GM12801 (cell line): ENCODE results near the gene MAP3K4.

Experiments used
- TF ChIP-seq, protein P1 (sequence below): IDR thresholded peaks from one replicate; pipeline ENCODE4 v1.5.1; 2011; ENCODE audit warnings: control low read depth; ENCODE audit not compliant: insufficient read length; ENCODE audit errors: extremely low read depth

MAP3K4 gene

DNA sequence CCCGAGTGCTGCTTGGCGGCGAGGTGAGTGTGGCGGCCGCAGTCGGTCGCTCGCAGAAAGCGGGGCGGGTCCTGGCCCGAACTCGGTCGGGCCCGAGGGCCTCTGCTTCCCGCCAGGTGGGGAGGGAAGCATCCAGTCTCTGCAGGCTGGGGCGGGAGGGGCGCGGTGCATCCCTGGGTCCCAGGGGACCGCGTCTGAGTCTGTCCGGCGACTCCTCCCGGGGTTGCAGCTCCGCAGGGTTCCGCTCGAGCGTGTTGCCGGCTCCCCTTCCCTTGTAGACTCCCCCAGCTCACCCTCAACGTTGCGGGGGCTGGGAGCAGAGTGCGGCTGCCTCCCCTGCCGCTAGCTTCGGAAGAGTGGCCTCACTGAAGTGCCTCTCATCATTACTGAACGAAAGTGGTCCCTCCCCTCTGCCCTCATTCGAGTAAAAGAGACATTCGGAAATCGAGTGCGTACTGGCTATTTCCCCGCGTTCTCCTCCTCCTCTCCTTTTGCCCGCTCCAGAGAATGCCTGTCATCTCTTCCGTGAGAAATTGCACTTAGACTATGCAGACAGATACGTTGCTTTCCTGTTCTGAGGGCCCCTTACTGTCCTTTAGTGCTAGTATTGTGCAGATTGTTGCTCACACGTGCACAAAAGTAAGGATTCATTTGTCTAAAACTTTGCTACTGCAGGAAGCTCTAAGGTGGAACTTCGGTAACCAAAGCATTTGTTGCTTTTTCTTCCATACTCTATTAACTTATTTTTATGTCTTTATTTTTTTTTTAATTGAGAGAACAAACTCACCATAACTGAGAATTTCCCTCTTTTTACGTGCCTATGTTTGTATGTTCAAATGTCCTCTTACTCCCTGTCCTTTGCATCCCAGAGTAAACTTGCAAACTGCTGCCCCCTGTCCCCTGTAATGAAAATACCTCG, 751 bp downstream of the MAP3K4 start:
- TF ChIP-seq, protein P1, sequence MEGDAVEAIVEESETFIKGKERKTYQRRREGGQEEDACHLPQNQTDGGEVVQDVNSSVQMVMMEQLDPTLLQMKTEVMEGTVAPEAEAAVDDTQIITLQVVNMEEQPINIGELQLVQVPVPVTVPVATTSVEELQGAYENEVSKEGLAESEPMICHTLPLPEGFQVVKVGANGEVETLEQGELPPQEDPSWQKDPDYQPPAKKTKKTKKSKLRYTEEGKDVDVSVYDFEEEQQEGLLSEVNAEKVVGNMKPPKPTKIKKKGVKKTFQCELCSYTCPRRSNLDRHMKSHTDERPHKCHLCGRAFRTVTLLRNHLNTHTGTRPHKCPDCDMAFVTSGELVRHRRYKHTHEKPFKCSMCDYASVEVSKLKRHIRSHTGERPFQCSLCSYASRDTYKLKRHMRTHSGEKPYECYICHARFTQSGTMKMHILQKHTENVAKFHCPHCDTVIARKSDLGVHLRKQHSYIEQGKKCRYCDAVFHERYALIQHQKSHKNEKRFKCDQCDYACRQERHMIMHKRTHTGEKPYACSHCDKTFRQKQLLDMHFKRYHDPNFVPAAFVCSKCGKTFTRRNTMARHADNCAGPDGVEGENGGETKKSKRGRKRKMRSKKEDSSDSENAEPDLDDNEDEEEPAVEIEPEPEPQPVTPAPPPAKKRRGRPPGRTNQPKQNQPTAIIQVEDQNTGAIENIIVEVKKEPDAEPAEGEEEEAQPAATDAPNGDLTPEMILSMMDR, result no peak

DNA sequence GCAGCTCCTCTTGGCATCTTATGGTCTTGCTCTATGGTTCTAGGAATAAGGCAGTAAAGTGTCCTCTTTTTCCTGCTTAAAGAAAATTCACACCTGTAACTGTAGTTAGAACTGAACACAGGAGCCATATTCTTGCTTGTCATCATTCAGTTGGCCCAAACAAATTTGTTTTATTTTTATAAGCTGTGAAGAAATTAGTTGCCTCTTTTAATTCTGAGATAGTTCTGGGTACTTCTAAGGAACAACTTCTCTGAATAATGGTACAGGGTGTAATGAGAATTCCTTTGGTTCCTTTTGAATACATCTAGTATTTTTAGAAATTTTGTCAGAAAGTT, 1.4 kb downstream of the MAP3K4 start:
- TF ChIP-seq, protein P1, result no peak

DNA sequence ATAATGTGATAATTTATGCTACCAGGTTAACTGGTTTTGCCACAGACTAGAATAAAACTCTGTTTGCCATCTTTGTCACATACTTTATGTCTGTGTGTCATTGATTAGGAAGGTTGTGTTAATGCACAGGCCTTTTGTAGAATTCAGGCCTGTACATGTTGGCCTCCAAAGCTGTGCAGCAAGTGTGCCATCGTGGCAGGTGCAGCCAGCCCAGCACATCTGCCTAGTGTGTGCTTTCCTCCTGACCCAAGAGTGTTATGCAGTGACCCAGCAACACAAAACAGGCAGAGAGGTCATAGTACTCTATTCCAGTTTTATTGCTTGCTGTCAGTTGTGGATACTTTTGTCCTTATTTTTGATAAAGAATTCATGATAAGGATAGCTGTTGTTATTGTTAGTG, 3.7 kb downstream of the MAP3K4 start:
- TF ChIP-seq, protein P1, result no peak

DNA sequence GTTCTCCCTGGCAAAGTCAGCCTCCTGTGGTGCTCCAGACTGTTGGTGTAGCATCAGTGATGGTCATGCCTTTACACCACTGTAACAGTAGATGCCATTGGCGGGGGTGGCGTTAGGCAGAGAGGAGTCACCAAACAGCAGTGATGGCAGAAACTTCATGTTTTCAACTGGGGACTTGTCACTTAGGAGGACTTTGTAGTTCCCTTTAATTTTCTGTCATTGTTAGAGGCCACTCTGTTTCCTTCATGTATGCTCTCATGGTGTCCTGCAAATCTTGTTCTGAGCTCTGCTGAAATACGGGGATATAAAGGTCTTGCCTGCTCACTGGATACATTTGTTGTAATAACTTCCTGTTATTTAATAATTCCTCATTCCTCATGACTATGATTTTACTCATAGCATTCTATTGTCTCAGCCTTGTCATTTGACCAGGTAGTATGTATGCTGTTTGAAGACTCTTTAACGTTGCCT, 4.6 kb downstream of the MAP3K4 start:
- TF ChIP-seq, protein P1, result no peak

DNA sequence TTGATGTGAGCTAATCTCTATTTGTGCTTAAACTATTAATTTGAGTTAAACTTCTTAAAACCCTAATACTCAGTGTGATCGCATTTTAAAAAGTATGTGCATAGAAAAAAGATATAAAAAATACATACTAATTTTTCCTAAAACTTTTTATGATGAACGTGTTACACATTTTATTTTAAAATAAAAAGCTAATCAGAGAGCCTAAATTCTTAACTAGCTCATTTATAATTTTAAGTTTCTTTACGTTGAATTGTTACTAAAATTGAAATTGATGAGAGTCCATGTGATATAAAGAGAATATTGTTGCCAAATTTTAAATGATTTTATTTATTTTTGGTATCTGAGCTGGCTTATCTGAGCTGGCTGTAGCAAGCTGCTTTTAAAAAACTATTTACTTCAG, 6.6 kb downstream of the MAP3K4 start:
- TF ChIP-seq, protein P1, result no peak

DNA sequence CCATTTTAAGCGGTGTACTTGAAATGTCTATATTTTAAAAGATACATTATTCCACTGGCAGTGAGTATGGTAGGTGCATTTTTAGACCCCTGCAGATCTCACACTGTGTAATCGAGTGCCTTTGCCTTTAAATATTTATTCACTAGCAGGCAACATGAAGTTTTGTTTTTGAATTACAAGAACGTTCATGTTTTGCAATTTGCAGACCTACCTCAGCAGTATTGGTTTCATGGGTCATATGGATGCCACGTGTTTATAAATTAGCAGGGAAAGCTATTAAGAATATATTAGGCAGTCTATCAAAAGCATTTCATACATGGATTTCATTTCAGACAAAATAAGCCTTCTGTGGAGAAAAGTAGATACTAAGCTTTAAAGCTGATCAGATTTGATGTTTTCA, 7.2 kb downstream of the MAP3K4 start:
- TF ChIP-seq, protein P1, result no peak

DNA sequence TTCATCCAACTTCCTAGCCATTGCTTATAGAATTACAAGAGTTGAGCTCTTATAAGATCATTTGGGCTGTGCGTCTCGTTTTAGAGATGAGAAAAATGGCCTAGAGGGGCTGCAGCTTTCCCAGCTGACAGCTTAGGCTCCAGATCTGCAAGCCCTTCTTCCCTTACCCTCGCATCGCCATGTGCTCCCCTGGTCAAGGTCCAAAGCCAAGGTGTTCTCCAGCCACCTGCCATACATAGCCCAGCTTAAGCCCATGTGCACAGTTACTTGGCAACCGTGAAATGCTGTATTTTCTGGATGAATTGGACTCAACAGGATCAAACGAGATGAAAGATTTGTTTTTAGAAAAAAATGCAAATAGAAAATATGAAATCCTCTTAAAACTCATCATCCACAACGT, 7.9 kb downstream of the MAP3K4 start:
- TF ChIP-seq, protein P1, result no peak
